Inflammatory macrophage treated with lipopolysaccharide for 4 hours (primary cell): Measurements from ENCODE around the gene HOXB3.
A peak's percentile ranks its signal among the peaks of the same experiment; 100 is the strongest.

Experiments
- DNase-seq: peaks from one replicate; pipeline ENCODE4 v3.0.0-alpha.2; 2020

The HOXB3 gene

GRCh38 chr17:48611681-48612455 is 21.8 kb upstream of the HOXB3 start:
- DNase-seq = peak; percentile 14

- DNase-seq = peak; percentile 26
These were observed 21.2 kb upstream of the HOXB3 start for GRCh38 chr17:48611213-48611612.

GRCh38 chr17:48610282-48611211 is 20.5 kb upstream of the HOXB3 start, which contains the start of gene HOXB7:
Gene HOXB7, minus strand, starts transcription at chr17:48611017. Its CDS starts 99 bp downstream, at chr17:48610918.
- peak; percentile 37 for DNase-seq

- no peak for DNase-seq
These were observed 19.8 kb upstream of the HOXB3 start for GRCh38 chr17:48609759-48610281.

GRCh38 chr17:48609033-48609432 is 19.0 kb upstream of the HOXB3 start:
- DNase-seq = no peak

- no peak for DNase-seq
These were observed 18.4 kb upstream of the HOXB3 start for GRCh38 chr17:48608494-48608834.

GRCh38 chr17:48606892-48607614 is 17.0 kb upstream of the HOXB3 start:
- DNase-seq = no peak

GRCh38 chr17:48605991-48606891 is 16.2 kb upstream of the HOXB3 start:
- no peak for DNase-seq

GRCh38 chr17:48605409-48605919 is 15.4 kb upstream of the HOXB3 start:
- DNase-seq = no peak

- DNase-seq = no peak
These were observed 14.8 kb upstream of the HOXB3 start, which contains the start of gene HOXB6 for GRCh38 chr17:48604770-48605329. Gene HOXB6, minus strand, starts transcription at chr17:48604986. Its CDS starts 6,836 bp downstream, at chr17:48598150.

- DNase-seq = no peak
These were observed 14.1 kb upstream of the HOXB3 start for GRCh38 chr17:48603959-48604769.

- no peak for DNase-seq
These were observed 11.7 kb upstream of the HOXB3 start for GRCh38 chr17:48601539-48602425.

GRCh38 chr17:48601207-48601538 is 11.1 kb upstream of the HOXB3 start:
- DNase-seq = no peak

- DNase-seq = no peak
These were observed 10.4 kb upstream of the HOXB3 start for GRCh38 chr17:48600244-48601098.

GRCh38 chr17:48599354-48599753 is 9.3 kb upstream of the HOXB3 start:
- DNase-seq = no peak

GRCh38 chr17:48598736-48599135 is 8.7 kb upstream of the HOXB3 start:
- no peak for DNase-seq

GRCh38 chr17:48597778-48598631 is 8.0 kb upstream of the HOXB3 start:
- peak; percentile 52 for DNase-seq

GRCh38 chr17:48597528-48597777 is 7.4 kb upstream of the HOXB3 start:
- no peak for DNase-seq
